ENCODE data around the gene NHSL2.
A peak's percentile ranks its signal among the peaks of the same experiment; 100 is the strongest.

NHSL2 gene

DNA sequence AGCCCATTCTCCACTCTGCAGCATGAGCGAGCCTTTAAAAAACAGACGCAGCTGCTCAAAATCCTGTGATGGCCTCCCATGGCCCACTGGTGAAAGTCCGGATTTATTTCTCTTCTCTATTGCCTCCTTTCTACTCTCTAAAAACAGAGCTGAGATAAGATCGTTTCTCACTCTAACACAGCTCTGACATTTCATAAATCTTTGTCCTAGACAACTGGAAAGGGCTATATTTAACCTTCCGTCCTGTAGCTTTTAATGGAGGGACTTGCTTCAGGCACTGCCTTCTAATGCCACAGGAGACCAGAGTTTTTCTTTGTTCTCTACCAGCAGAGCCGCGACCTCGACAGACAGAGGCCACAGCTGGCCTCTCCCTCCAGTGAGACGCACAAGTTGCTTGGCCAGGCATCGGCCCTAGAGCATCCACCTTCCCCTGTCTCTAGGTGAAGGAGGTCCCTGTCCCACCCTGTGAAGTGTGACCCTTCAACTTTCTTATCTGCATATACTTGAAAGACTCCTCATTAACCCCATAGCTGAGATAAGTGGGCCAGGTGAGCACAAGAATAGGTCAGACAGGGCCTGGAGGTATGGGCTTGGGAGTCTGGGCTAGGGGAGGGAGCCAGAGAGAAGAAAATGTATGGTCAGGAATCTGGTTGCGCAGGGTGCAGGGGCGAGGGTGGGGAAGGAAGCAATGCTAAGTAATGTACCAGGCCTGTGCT lies 171.1 kb downstream of the NHSL2 start:
- no peak for DNase-seq

DNA sequence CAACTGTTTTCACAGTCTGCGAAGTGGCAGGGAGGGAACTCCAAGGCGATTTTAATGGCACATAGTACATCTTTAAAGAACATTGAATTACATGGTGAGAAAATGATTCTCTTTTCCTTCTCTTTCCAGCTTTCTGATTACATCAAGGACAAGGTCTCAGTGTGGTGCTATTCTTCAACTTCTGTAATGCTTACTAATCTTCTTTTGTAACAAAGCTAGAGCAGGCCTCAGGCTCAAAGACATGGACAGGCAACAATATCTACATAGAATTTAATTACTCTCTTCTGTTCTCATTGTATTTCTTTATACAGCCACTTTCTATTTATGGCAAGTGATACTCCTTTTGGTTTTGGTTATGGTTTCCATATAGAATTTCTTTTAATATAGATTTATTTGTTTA lies 172.6 kb downstream of the NHSL2 start:
- DNase-seq: no peak

DNA sequence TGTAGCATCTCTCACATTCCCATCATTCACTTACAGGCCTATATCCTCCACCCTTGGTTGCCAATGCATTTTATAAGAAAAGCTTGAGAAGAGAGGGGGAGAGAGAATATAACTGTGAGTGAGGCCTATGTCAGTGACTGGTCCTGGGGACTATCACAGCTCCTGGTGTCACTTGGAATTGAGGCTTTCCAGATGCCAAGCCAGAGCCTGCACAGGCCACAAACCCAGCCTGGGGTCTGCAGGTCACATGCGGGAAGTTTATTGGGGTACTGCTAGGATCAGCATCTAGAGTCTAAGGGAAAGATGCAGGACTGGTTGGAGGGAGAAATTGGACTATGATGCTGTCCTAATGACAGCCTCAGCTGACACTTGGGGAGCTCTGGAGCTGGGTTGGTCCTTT lies 173.5 kb downstream of the NHSL2 start:
- DNase-seq: no peak

DNA sequence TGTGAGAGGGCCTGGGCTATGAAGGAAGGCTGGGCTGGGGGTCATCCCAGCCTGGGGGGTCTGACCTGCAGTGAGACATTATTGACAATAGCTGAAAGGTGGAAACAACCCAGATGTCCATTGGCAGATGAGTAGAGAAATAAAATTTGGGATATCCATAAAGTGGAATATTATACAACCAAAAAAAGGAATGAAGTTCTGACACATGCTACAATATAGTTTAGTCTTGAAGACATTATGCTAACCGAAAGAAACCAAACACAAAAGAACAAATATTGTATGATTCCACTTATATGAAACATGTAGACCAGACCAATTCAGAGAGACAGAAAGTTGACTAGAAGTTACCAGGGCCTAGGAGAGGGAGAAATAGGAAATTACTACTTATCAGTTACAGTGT lies 176.3 kb downstream of the NHSL2 start:
- no peak for DNase-seq

DNA sequence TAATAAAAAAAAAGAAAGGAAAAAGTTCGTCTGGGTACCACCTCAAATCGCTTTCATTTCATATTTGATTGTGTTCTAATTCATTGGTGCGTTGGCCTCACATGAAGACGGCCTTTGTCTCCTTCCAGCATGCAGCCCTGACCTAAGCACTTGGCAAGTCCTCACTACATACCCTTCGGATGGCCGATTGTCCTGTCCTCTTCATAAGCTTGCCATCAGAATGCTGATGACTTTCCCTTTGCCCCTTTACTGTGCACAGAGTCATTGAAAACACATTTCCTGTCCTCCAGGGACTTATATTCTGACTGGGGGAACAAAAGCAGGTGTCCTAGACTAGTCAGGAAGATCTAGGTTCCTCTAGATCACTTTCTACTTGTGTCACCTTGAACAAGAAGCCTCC lies 178.1 kb downstream of the NHSL2 start:
- DNase-seq: no peak

DNA sequence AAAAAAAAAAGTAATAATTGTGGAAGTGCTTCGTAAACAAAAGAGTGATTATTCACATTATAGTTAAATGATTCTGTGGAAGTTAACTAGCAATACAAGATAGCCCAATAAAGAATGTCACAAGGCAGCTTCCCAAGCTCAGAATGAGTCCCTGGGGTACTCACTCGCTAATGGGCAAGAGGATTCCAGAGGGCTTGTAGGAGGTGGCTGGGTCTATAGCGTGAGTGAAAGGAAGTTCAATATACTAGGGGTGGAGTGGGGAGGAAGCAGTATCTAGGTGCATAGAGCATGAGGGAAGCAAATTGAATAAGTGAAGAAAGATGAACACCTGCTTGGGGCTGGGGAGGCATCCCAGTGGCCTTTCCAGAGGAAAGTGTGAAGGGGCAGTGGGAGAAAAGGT lies 178.6 kb downstream of the NHSL2 start:
- no peak for DNase-seq

DNA sequence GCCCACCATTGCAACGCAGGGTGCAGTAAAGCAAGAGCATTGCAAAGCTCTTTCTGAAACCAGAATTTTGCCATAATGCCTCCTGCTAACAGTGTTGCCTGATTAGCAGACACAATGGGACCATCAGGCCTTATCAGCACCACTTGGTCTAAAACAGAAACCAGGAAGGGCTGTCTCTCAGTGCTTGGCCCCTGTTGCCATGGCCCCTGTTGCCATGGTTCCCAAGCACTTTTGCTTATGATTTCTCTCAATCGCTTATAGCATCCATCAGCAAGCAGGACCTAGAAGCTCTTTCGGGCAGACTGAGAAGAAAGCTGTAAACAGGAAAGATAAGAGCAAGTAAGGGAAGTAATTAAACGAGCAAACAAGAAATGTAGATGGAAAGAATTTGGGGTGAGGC lies 184.2 kb downstream of the NHSL2 start:
- peak; percentile 68 for DNase-seq

DNA sequence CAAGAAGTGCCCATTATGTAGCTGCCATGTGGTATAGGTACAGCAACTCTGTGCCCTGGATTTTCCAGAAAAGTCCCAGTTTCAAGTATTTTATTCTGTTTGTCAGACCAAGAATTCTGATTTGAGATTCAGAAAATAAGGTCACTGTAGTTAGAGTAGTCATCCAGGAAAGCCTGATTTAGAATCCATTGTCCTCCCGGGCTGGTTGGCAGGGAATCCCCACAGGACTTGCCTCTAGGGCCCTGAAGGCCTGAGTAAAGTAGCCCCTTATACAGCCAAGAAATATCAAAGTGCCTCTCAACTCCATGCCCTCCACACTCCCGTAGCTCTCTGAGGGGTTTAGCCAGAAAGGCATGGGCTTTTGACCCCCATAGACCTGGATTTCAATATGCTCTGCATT lies 184.7 kb downstream of the NHSL2 start:
- no peak for DNase-seq

DNA sequence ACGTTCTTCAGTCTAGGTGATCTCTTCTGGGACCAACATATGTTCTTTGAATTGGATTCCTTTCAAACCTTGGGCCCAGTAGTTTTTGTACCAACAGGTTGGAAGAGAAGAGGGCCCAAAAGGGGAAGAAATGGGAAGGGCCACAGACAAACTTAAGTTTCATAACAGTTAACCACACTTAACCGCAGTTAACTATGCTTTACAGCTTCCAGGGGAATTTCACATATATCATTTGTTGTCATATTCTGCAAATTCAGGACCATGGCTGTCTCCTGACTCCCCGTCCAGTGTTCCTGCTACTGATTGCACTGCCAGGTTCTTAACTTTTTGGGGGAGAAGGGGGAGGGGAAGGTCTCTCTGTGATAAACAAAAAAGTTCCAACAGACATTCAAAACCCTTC lies 186.5 kb downstream of the NHSL2 start:
- DNase-seq: no peak

DNA sequence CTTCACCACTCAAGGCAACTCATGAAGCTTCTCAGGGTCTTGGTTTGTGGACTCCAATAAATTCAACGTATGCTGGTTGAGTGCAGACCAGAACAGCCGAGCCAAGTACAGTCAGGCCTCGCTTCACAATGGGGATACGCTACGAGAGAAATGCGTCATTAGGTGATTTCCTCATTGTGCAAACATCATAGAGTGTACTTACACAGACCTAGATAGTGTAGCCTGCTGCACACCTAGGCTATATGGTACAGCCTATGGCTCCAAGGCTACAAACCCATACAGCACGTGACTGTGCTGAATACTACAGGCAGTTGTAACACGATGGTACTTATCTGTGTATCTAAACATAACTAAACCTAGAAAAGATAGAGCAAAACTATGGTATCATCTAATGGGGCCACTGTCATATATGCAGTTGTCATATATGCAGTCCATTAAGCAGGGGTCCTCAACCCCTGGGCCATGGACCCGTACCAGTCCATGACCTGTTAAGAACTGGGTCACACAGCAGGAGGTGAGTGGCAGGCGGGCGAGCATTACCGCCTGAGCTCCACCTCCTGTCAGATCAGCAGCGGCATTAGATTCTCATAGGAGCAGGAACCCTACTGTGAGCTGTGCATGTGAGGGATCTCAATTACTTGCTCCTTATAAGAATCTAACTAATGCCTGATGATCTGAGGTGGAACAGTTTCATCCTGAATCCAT lies 189.6 kb downstream of the NHSL2 start:
- DNase-seq: peak; percentile 13

DNA sequence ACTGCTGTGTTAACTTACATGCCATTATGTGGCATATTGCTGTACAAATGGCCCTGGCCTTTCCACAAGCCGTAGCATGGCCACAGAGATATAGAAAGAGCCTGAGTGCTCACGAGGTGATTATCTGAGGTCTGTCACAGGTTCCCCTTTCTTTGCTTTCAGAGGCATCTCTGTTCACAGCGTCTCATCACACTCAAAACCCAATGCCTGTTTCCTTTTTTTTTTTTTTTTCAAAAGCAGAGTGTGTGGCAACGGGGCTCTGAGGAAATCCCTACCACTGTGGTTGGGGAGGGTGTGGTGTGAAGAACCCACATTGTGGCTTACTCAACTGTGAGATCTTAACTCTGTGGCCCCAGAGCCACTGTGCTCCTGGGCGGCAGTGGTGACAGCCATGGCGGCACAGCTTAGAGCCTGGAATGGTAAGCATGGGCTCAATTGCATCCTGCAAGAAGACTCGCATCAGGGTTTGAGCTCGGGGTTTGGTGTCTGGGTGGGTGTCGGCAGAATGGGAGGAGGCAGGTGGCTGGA lies 190.2 kb downstream of the NHSL2 start:
- DNase-seq: peak; percentile 68

DNA sequence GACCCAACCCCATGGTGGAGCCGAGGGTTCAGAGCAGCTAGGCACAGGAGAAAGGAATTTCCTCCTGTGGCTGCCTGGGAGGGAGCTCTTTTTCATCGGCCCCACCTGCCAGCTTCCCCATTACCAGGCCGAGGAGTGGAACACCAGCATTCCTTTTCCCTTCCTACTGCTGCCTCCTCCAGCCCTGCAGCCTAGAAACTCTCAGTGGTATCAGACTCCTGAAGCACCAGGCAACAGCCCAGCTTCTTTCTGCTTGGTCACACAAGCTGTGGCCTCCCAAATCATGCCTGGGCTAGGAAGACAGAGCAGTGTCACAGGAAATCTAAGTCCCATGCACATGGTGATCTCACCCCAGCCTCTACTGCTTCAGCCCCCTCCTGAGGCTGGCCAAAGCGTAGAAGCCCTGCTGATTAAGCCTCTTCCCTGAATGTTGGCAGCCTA lies 191.0 kb downstream of the NHSL2 start:
- no peak for DNase-seq

DNA sequence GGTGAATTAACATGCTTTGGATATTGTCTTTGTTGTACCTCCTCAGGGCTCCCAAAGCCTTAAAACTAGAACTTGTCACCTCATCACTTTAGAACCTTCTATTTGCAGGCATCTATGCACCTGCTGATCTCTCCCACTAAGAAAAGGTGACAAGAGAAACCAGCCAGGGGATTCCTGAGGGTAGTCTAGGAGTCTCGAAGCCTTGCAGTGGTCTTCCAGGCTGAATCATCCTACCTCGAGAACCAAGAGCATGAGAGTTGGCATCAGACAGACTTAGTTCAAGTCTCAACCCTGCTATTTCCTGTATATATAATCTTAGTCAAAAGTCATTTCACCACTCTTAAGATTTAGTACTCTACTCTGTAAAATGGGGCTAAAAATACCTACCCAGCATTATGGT lies 191.5 kb downstream of the NHSL2 start:
- no peak for DNase-seq

DNA sequence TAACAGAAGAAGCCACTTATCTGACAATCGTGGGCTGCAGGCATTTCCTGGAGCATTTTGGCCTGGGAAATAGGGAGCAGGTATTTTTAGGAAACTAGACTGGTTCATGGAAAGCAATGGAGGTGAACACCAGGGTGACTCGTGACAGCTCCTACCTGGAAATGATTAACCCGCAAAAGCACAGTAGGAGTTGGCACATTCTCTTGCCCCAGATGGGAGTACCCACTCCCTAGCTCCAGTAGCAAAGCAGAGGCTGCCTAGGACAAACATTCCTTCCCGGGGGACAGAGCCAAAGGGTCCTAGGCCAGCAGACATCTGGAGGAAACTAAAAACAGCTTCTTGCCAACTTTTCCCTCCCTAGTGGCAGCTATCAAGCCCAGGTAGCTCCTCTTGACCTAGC lies 192.1 kb downstream of the NHSL2 start:
- DNase-seq: no peak

DNA sequence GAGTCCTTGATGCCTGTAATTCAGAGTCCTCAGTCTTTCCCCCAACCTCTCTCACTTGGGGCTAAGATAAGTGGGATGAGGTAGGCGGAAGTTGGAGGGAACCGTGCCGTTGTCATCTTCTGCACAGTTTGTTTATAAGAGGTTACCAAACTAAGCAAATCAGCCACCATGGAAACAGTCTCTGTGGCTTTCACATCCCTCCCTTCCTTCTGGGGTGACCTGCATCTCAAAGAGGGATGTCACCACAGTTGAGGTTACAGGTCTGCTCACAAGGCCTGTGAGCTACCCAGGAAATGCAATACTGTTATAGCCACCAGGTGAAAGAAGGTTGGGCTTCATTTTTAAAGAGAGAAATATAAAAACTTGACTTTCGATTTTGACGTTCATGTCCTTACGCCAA lies 194.8 kb downstream of the NHSL2 start:
- peak; percentile 44 for DNase-seq

DNA sequence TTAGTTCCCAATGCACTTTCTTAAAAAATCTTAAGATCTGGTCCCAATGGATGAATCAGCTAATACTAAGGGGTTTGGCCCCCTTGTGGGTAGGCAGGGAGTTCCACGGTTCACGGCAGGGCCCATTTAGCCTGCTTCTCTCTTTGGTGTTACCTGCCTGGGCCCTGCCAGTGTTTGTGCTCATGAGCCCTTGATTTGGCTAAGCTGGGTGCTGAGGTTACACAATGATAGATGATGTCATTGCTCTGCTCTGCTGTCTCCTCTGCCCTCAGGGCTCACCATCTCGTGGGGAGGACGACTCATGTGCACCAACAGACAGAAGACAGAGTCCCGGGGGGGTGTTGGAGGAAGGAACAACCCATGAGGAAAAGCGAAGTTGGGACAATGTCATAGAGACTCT lies 196.7 kb downstream of the NHSL2 start:
- peak; percentile 22 for DNase-seq

DNA sequence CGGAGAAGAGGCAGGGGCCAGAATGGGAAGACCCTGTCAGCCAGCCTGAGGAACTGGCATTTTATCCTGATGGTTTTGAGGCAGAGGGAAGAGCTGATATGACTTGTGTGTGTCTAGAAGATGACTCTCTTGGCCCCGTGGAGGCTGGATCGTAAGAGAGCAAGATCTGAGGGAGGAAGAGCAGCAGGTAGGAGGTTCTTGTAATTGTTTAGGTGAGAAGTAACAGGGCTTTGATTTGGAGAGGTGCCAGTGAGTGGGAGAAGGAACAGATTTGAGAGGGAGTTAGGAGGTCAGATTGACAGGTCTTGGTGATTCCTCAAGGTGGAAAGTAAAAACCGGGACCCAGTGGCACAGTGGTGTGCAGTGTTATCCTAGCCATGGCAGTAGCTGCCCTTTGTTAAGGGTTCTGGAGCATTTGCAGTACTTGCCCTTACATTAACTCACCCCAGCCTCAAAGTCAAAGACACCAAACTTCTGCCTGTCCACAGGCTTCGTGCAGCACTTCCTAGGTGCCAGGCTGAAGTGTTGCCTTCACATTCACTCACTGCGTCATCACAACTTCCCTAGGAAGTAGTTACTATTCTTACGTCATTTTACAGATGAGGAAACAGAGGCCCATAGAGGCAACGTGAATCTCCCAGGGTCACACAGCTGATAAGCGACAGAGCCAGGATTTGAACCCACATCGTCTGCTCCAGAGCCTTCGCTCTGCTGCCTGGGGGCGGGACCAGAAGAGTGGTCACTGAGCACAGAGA lies 197.4 kb downstream of the NHSL2 start:
- no peak for DNase-seq

DNA sequence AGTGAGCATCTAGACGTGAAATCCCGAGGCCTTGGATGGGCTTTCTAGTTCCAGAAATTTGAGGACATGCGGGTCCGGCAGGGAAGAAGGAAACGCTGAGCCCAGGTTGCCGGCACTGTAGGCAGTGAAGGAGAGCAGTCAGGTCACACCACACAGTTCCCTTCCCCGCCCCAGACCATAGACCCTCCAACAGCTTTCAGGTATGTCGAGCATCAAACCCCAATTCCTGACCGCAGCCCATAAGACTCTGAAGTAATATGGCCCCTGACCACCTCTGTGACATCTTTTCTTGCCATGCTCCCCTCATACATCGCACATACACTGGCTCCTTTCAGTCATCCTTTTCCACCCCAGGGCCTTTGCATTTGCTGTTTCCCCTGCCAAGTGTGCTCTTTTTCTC lies 198.0 kb downstream of the NHSL2 start:
- no peak for DNase-seq

DNA sequence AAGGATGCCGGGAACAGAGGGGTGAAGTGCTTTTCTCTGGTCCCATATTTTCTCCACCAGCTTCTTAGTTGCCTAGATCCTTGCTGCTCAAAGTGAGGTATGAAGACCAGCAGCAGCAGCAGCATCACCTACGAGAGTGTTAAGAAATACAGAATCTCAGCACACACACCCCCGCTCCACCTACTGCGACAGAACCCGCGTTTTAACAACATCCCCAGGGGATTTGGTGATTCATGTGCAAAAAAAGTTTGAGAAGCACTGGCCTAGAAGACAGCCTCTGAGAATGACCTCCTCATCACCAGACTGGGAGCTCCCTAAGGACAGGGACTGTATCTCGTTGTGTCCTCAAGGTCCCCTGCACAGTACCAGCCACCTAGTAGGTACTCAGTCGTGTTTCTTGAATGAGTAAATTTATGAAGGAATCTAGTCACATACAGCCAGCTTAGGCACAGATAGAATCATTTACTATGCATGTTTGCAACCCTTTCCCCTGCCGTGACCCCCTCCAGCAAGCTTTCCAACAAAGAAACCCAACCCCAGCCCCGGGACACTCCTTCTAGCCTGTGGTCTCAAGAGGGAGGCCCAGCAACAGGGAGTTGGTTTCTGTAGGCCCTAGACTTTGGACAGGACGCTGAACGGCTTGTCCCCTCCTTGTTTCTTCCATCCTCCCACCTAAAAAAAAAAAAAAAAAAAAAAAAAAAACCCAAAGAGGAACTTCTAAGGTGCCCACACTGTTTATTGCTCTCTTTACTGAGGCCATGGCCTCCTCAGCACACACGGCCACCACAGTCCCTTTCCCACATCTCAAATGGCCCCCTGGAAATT lies 199.6 kb downstream of the NHSL2 start:
- no peak for DNase-seq

DNA sequence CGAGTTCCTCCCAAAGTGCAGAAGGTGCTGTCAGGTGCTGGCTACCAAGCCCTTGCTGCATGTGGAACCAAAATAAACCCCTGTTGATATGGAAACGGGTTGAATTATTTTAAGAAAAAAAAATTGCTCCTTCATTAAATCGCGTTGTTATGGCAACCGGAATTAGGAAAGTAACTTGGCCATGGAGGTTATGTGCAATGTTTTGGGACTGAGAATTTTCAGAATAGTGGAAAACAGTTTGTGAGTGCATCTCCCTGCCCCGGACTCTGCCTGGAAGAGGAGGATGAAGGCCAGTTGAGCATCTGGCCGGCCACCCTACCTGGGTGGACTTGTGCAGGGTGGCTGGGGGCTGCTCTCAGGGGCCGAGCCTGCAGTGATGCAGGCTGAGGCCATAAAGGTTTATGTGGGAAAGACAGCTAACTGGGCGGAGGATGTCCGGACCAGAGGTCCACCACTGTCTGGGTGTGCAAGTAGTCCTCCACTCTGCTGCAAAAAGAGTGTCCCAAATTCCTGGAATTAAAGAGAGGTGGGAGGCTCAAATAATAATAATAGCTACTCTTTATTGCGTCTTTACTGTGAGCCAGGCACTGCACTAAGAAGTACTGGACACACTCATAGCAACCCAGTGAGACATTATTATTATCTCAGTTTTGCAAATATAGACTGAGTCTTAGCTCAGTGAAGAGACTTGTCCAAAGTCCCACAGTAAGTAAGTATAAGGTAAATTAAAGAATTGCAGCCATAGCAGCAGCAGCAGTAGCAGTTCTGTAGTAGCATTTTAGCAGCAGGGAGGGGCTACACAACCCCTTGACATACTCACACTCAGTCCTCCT lies 200.4 kb downstream of the NHSL2 start:
- no peak for DNase-seq

DNA sequence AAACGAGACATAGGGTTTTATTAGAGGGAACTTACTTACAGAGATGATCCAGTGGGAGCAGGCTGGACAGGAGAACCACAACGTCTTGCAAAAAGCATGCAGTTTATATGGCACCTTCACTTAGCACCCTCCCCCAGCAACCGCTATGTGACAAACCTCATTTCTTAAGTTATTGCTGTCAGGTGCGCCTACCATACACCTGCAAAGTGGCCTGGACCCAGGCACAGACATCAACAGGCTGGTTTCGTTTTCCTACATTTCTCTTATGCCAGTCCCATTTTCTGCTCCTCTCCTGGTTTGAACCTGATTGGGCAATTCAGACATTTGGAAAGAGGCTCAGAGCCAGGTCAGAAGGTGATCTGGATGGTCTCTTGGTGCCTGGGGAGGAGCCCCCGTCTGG lies 202.8 kb downstream of the NHSL2 start:
- no peak for DNase-seq

DNA sequence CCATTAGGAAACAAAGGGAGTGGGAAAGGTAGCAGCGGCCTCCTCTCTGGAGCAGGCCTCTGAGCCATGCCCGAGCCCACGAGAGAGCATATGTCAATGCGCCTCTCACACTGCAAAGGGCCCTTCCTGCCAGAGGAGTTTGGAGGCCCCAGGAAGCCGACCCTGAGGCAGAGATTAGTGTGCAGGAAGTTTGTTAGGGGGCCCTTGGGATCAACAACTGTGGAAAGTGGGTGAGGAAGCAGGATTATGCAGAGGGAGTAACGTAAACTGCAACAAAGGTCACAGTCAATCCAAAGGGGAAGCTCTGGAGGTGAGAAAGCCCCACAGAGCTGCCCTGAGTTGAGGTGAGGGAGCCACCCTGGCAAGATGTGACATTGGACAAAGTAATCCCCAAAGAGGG lies 203.7 kb downstream of the NHSL2 start:
- DNase-seq: no peak

Measured in activated naive CD4-positive, alpha-beta T cell treated with Interleukin-2 at 50 U/mL for 16 hours (primary cell).